ENCODE results near the gene LCLAT1.

GRCh38 chr2:30455114-30455738 is 8.2 kb downstream of the LCLAT1 start:
- TF ChIP-seq YY1 (IDR thresholded peaks at IDR 0.05; ENCODE audit: insufficient read depth, insufficient read length): no peak
- TF ChIP-seq SUZ12 (IDR thresholded peaks at IDR 0.05; ENCODE audit: extremely low read depth, insufficient read depth, insufficient read length): no peak
